Measurements from ENCODE around the gene ELAPOR1. TPM values are rescaled to one million over a fixed set of nuclear protein-coding genes. Genes with fewer than 3 reads are reported as not detected.

Gene ELAPOR1
- total and polyA plus RNA-seq, 2 of the 4 experiments (the other 2 are of a cell fraction): 0.54 to 1.6 TPM

DNA sequence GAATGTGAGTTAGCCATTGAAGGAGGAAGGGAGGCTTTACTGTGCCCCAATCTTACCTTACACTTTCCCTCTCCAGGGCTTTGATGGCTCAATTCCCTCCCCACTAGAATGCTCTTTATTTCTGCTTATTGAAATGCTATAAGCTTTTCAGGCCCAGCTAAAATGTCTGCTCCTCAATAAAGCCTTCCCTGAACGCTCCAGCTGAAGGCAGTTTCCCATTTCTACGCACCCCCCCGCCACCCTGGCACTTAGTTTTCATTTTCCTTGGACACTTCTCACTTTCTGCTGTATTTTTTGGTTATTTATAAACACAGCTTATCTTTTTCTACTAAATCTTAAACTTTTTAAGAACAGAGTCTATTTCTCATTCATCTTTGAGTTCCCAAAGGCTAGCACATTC lies 30.4 kb upstream of the ELAPOR1 start:
- no peak overlapping the region for H2BK15ac ChIP-seq (ENCODE audit: low read depth, low read length)
- H3K18ac ChIP-seq (ENCODE audit: low read depth, low read length): no peak overlapping the region
- H3K9me3 ChIP-seq (ENCODE audit: control insufficient read depth, insufficient read depth, low read length): no peaks in the 10 kb centered on the region
- no peak overlapping the region for H2BK5ac ChIP-seq (ENCODE audit: low read depth, low read length, poor library complexity, severe bottlenecking)
- H3K56ac ChIP-seq (ENCODE audit: extremely low read depth, insufficient read depth, low read length): no peak overlapping the region
- intact Hi-C loops (cut with micrococcal nuclease): no loop called here
- no peak overlapping the region for H2AK9ac ChIP-seq (replicated peaks; ENCODE audit: low read depth, low read length, poor library complexity)
- H4K5ac ChIP-seq (ENCODE audit: low read depth, low read length): no peak overlapping the region
- no peak overlapping the region for H3K4me3 ChIP-seq (ENCODE audit: insufficient read depth, low read depth, low read length)
- ChIA-PET CTCF (no interaction called here), POLR2A (ENCODE audit: unreplicated experiment) (no interaction called here)
- no peak overlapping the region for H2BK20ac ChIP-seq (ENCODE audit: low read depth, low read length)
- no peak overlapping the region for H3K4me2 ChIP-seq (ENCODE audit: low read depth, low read length)
- no peak overlapping the region for H4K91ac ChIP-seq (ENCODE audit: insufficient read depth, low read depth, low read length)
- DNase-seq: no peak
- no peaks in the 10 kb centered on the region for H4K20me1 ChIP-seq (ENCODE audit: insufficient read depth, low read length)
- in situ Hi-C loops (cut with MboI; ENCODE audit: low sequenced_read_pairs): no loop called here
- dilution Hi-C loops (cut with HindIII; ENCODE audit: low sequenced_read_pairs, unreplicated experiment): no loop called here
- H4K8ac ChIP-seq (ENCODE audit: low read depth in 2 of 2, low read length in 2 of 2): no peak overlapping the region
- no peak overlapping the region for H3K4ac ChIP-seq (ENCODE audit: low read depth, low read length)
- TF ChIP-seq MAZ (IDR thresholded peaks at IDR 0.05; ENCODE audit: borderline replicate concordance, low read depth, low read length): no peak
- no peak for TF ChIP-seq BHLHE40 (IDR thresholded peaks at IDR 0.05; ENCODE audit: low read depth, low read length)
- no peak for TF ChIP-seq CHD1 (IDR thresholded peaks at IDR 0.05; ENCODE audit: low read depth, low read length)
- no peak for TF ChIP-seq POLR2A (IDR thresholded peaks at IDR 0.05; ENCODE audit: low read depth, low read length)
- TF ChIP-seq RCOR1 (IDR thresholded peaks at IDR 0.05; ENCODE audit: insufficient replicate concordance, low read length): no peak
- no peak for TF ChIP-seq RAD21 (IDR thresholded peaks at IDR 0.05; ENCODE audit: low read length)
- TF ChIP-seq, protein P1, sequence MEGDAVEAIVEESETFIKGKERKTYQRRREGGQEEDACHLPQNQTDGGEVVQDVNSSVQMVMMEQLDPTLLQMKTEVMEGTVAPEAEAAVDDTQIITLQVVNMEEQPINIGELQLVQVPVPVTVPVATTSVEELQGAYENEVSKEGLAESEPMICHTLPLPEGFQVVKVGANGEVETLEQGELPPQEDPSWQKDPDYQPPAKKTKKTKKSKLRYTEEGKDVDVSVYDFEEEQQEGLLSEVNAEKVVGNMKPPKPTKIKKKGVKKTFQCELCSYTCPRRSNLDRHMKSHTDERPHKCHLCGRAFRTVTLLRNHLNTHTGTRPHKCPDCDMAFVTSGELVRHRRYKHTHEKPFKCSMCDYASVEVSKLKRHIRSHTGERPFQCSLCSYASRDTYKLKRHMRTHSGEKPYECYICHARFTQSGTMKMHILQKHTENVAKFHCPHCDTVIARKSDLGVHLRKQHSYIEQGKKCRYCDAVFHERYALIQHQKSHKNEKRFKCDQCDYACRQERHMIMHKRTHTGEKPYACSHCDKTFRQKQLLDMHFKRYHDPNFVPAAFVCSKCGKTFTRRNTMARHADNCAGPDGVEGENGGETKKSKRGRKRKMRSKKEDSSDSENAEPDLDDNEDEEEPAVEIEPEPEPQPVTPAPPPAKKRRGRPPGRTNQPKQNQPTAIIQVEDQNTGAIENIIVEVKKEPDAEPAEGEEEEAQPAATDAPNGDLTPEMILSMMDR (conservative IDR thresholded peaks at IDR 0.05; ENCODE audit: low read depth, low read length): no peak
- TF ChIP-seq, protein P2, sequence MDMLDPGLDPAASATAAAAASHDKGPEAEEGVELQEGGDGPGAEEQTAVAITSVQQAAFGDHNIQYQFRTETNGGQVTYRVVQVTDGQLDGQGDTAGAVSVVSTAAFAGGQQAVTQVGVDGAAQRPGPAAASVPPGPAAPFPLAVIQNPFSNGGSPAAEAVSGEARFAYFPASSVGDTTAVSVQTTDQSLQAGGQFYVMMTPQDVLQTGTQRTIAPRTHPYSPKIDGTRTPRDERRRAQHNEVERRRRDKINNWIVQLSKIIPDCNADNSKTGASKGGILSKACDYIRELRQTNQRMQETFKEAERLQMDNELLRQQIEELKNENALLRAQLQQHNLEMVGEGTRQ (IDR thresholded peaks at IDR 0.05; ENCODE audit: low read depth, low read length): no peak
- TF ChIP-seq RFX5 (IDR thresholded peaks at IDR 0.05; ENCODE audit: low read depth, low read length): no peak
- no peak for TF ChIP-seq MXI1 (IDR thresholded peaks at IDR 0.05; ENCODE audit: borderline replicate concordance, low read depth, low read length)
- no peak for TF ChIP-seq MAFK (IDR thresholded peaks at IDR 0.05; ENCODE audit: low read depth, low read length)
- H2AFZ ChIP-seq (replicated peaks; ENCODE audit: low read length, poor library complexity): no peak overlapping the region
- no peaks in the 10 kb centered on the region for H3K9me1 ChIP-seq (ENCODE audit: insufficient read depth, low read length)
- BruUV-seq (replicated peaks): no TSS peak
- no peaks in the 10 kb centered on the region for H3K36me3 ChIP-seq (ENCODE audit: control insufficient read depth, insufficient read depth, low read length)
- no peak overlapping the region for H3K27ac ChIP-seq (ENCODE audit: insufficient read depth, low read length)
- no peak overlapping the region for H3K23ac ChIP-seq (ENCODE audit: low read depth, low read length)
- H2BK120ac ChIP-seq (ENCODE audit: low read depth, low read length): no peak overlapping the region
- ATAC-seq (ENCODE audit: low read depth): no peak
- no peaks in the 10 kb centered on the region for H3K27me3 ChIP-seq (ENCODE audit: control insufficient read depth, insufficient read depth, low read length)
- no peaks in the 10 kb centered on the region for H3K79me1 ChIP-seq (ENCODE audit: low read depth in 1 of 2, low read length in 2 of 2)
- no peak overlapping the region for H2AK5ac ChIP-seq (ENCODE audit: low read depth, low read length)
- H3K9ac ChIP-seq (ENCODE audit: low read depth, low read length): no peak overlapping the region
- no CpG with 5 or more reads among the region's 3 CpGs for WGBS, 2 experiments (ENCODE audit: extremely low coverage in 2 of 2, insufficient read length in 1 of 2)
- no peak overlapping the region for H3K14ac ChIP-seq (replicated peaks; ENCODE audit: low read depth, low read length)
- H3K4me1 ChIP-seq (ENCODE audit: control insufficient read depth, insufficient read depth, low read length): no peaks in the 10 kb centered on the region

All from IMR-90 (cell line).